Stimulated activated naive CD8-positive, alpha-beta T cell treated with anti-CD3 and anti-CD28 coated beads, Interleukin-15, Interleukin-2, amounts not matched to agents 100 ng/mL and 50 ng/mL, for 24 hours (primary cell): Measurements from ENCODE around the gene ENDOD1.
"Not testable (repeated sequence)": the region's sequence is repeated elsewhere in the genome, so short reads cannot be mapped to it uniquely, and the experiment has no call there.

ENCODE experiments used
- H3K27ac Mint-ChIP-seq: one replicate; pipeline ENCODE4 v1.8.0; 2021; ENCODE audit warnings: mild to moderate bottlenecking, mixed read lengths
- H3K27me3 Mint-ChIP-seq: one replicate; pipeline ENCODE4 v1.8.0; 2021; ENCODE audit warnings: mixed read lengths
- H3K36me3 Mint-ChIP-seq: one replicate; pipeline ENCODE4 v1.8.0; 2021; ENCODE audit warnings: low read depth, mixed read lengths
- H3K4me1 Mint-ChIP-seq: one replicate; pipeline ENCODE4 v1.8.0; 2021; ENCODE audit warnings: low read depth, mixed read lengths
- H3K4me3 Mint-ChIP-seq: one replicate; pipeline ENCODE4 v1.8.0; 2021; ENCODE audit warnings: mild to moderate bottlenecking, mixed read lengths
- H3K9me3 Mint-ChIP-seq: one replicate; pipeline ENCODE4 v1.8.0; 2021; ENCODE audit warnings: mixed read lengths

Gene ENDOD1

DNA sequence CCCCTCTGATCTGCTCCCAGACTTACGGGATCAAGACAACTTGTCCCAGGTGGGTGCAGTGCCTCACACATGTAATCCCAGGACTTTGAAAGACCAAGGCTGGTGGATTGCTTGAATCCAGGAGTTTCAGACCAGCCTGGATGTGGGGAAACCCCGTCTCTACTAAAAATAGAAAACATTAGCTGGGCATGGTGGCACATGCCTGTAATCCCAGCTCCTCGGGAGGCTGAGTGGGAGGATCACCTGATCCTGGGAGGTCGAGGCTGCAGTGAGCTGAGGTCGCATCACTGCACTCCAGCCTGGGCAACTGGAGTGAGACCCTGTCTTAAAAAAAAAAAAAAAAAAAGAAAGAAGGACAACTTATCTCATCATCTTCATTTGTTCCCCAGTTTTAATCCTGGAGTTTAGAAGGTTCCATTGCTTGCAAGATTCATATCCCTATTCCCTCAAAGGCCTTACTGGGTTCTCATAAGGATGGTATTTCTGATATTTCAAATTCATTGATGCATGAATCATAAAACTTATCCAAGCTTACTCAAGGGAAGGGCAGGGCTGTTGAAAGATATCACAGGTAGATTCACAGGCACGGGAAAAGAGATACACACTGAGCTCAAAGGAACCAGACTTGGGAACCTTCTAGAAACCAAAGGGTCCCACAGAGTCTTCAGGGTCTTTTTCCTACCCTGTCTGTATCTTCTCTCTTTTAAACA is 14.6 kb downstream of the ENDOD1 start:
- no peaks in the 10 kb centered on the region for H3K9me3 Mint-ChIP-seq
- H3K27ac Mint-ChIP-seq = no peak overlapping the region
- H3K4me1 Mint-ChIP-seq = peaks cover 44% of the 10 kb centered on the region
- H3K4me3 Mint-ChIP-seq = no peak overlapping the region
- peaks cover 40% of the 10 kb centered on the region for H3K36me3 Mint-ChIP-seq
- no peaks in the 10 kb centered on the region for H3K27me3 Mint-ChIP-seq

DNA sequence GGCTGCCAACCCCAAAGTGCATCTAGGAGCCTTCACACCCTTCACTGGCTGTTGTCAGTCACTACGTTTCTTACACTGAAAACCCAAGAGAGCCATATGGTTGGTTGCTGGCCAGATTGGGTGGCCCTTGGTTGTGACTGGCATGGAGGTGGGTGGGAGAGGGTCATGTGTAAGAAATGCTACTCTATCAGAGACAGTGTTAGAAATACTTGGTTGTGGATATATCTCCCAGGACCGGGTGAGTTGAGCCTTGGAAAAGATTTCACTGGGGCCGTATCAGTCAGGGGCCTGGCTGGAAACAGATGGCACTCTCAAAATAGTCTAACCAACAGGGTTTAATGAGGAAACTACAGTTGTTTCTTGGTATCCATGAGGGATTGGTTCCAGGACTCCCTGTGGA is 15.2 kb downstream of the ENDOD1 start:
- Mint-ChIP-seq H3K9me3 (no peaks in the 10 kb centered on the region), H3K36me3 (peaks cover 44% of the 10 kb centered on the region), H3K4me1 (peaks cover 44% of the 10 kb centered on the region), H3K4me3 (no peak overlapping the region), H3K27me3 (no peaks in the 10 kb centered on the region), H3K27ac (no peak overlapping the region)

DNA sequence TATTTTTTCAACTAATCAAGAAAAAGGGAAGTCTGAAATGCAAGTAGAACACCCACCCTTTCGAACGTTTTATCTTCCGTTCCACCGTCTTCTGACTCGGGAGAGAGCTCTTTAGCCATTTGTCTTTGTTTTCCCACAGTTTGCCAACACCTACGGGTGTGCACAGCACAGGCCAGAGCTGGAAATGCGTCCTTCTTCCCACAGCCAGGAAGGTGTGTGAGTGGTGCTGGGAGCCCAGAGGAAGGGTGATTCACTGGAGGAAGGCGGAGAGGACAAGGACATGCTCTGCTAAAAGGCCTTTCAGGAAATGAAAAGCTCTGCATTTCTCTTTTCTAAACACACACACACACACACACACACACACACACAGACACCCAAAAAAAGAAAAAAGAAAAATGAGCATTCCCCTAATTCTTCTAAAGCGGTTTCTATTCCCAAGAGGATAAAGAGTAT is 18.5 kb downstream of the ENDOD1 start:
- peaks cover 30% of the 10 kb centered on the region for H3K4me1 Mint-ChIP-seq
- peaks cover under 1% of the 10 kb centered on the region for H3K9me3 Mint-ChIP-seq
- peak overlapping the region; percentile 78 for H3K27ac Mint-ChIP-seq
- H3K36me3 Mint-ChIP-seq = peaks cover 34% of the 10 kb centered on the region
- no peaks in the 10 kb centered on the region for H3K27me3 Mint-ChIP-seq
- H3K4me3 Mint-ChIP-seq = peak overlapping the region; percentile 41

DNA sequence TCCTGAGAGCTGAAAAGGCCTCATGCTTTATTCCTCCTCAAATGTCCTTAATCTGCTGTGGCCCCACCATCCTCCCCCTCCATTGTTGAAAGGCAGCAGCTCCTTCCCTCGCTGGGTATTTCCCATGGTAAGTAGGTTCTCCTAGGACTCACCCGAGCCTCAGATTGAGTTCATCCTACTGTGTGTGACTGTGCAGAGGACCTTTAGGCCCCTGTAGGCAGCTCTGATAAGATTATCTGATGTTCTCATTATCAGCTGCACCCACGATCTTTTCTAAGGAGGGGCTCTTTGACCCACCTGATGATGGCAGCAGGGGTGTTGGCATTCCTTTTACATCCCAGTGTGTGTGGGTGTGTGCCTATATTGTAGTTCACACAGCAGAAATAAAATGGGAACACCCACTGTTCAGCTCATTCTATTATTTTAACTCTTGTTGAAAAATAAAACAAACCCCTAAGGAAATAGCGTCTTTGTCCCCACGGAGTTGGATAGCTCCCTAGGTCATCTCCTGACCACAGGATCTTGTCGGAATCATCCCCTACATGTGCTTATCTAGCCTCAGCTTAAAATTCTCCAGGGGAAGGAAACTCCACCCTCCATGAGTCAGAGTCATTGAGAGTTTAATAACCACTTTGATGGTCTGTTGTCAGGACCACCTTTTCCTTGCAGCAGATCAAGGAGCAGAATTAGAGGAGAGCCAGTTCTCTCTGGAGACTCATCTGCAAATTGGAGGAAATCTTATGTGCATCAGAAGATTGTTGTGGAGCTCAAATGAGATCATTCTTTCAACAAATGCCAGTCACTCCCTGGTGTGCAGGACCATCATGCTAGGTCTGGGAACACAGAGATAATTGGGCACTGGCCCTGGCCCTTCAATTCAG is 19.3 kb downstream of the ENDOD1 start:
- H3K4me3 Mint-ChIP-seq = no peak overlapping the region
- peaks cover 3% of the 10 kb centered on the region for H3K9me3 Mint-ChIP-seq
- H3K27ac Mint-ChIP-seq = no peak overlapping the region
- no peaks in the 10 kb centered on the region for H3K27me3 Mint-ChIP-seq
- peaks cover 30% of the 10 kb centered on the region for H3K4me1 Mint-ChIP-seq
- H3K36me3 Mint-ChIP-seq = peaks cover 34% of the 10 kb centered on the region

DNA sequence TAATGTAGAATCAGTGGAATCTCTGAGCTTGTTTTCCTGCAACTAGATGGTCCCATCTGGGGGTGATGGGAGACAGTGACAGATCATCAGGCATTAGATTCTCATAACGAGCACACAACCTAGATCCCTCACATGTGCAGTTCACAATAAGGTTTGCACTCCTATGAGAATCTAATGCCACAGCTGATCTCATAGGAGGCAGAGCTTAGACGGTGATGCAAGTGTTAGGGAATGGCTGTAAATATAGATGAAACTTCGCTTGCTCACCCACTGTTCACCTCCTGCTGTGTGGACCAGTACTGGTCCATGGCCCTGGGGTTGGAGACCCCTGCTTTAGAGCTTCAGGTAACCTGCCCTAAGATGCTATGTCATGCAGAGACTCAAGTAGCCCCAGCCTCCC is 21.8 kb downstream of the ENDOD1 start:
- H3K4me3 Mint-ChIP-seq, H3K27ac Mint-ChIP-seq, H3K27me3 Mint-ChIP-seq, H3K9me3 Mint-ChIP-seq: not testable (repeated sequence)
- Mint-ChIP-seq H3K36me3 (peaks cover 29% of the 10 kb centered on the region), H3K4me1 (peaks cover 25% of the 10 kb centered on the region)

DNA sequence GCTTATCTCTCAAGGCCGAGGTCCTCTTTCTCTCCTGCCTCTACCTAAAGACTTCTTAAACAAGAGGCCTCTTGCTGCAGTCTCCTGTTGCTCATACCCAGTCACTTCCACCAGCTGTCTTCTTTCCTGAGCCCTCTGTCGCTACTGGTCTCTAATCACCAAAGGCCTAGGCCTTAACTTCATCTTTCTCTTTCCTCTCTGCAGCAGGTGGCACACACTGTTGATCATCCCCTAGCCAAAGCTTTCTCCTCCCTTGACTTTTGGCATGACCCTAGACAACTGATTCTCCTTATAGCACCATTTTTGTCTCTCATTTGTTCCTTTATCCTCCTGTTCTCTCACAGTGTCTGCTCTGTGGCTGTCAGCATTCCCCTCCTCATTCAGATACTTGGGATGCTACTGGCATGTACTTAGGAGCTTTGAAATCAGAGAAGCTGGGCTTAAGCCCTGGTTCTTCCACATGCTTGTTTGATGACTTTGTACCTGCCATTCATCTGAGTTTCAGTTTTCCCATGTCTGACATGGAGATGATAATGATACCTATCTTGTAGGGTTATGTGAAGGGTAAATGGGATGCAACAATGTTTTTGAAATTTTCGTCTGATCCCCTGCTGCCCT is 22.4 kb downstream of the ENDOD1 start:
- Mint-ChIP-seq H3K4me3 (no peak overlapping the region), H3K27ac (no peak overlapping the region), H3K36me3 (peaks cover 27% of the 10 kb centered on the region), H3K9me3 (peaks cover 3% of the 10 kb centered on the region), H3K27me3 (no peaks in the 10 kb centered on the region), H3K4me1 (peaks cover 19% of the 10 kb centered on the region)

DNA sequence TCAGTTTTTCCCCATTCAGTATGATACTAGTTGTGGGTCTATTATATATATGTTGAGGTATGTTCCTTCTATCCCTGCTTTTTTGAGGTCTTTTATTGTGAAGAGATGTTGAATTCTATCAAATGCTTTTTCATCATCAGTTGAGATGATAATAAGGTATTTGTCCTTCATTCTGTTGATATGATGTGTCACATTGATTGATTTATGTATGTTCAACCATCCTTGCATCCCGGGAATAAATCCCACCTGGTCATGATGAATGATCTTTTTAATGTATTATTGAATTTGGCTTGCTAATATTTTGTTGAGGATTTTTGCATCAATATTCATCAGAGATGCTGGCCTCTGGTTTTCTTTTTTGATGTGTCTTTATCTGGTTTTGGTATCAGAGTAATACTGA is 26.0 kb downstream of the ENDOD1 start:
- Mint-ChIP-seq H3K4me1 (peaks cover 9% of the 10 kb centered on the region), H3K27me3 (no peaks in the 10 kb centered on the region), H3K27ac (no peak overlapping the region), H3K36me3 (peaks cover 14% of the 10 kb centered on the region), H3K4me3 (no peak overlapping the region), H3K9me3 (peaks cover 3% of the 10 kb centered on the region)

DNA sequence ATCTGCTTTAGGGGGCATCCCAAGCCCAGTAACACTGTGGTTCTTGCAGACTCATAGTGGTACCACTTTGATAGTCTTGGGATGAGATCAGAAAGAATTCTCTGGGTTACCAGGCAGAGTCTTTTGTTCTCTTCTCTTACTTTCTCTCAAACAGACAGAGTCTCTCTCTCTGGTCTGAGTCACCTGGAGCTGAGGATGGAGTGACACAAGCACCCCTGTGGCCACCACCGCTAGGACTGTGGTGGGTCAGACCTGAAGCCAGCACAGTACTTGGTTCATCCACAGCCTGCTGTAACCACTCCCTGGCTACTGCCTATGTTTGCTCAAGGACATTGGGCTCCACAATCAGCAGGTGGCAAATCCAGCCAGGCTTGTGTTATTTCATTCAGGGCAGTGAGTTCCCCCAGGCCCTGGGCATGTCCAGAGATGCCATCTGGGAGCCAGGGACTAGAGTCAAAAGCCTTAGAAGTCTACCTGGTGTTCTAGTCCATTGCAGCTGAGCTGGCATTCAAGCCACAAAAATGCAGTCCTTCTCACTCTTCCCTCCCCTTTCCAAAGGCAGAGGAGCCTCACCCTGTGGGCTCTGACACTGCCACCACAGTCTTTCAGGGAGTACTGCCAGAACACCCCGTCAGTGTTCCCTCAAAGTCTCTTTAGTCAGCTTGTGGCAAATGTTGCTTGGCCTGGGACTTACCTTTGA is 29.9 kb downstream of the ENDOD1 start:
- H3K27ac Mint-ChIP-seq = no peak overlapping the region
- H3K4me3 Mint-ChIP-seq = no peak overlapping the region
- peaks cover 14% of the 10 kb centered on the region for H3K36me3 Mint-ChIP-seq

DNA sequence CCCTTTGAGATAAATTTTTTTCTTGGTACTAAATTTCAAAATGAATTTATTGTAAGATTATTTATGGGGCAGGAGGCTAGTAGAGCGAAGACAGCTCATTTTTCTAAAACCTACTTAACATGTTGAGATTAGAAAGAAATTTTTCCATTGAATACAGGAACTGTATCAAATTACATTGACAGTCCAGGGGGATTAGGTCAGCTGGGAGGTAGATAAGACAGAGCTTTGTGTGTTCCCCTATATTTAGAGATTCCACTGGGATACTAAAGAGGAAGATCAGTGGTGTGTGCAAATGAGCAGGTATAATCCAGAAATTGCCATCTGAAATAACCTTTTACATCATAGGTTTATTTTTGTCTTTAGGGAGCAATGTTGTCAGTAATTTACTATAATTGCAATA is 32.1 kb downstream of the ENDOD1 start:
- H3K9me3 Mint-ChIP-seq = no peaks in the 10 kb centered on the region
- H3K36me3 Mint-ChIP-seq = peaks cover 18% of the 10 kb centered on the region
- no peak overlapping the region for H3K4me3 Mint-ChIP-seq
- no peaks in the 10 kb centered on the region for H3K27me3 Mint-ChIP-seq
- H3K4me1 Mint-ChIP-seq = peaks cover 9% of the 10 kb centered on the region
- no peak overlapping the region for H3K27ac Mint-ChIP-seq

More for the DNA sequence above, 29.9 kb downstream of the ENDOD1 start:
- Mint-ChIP-seq H3K4me1 (peaks cover 9% of the 10 kb centered on the region), H3K27me3 (no peaks in the 10 kb centered on the region), H3K9me3 (no peaks in the 10 kb centered on the region)

DNA sequence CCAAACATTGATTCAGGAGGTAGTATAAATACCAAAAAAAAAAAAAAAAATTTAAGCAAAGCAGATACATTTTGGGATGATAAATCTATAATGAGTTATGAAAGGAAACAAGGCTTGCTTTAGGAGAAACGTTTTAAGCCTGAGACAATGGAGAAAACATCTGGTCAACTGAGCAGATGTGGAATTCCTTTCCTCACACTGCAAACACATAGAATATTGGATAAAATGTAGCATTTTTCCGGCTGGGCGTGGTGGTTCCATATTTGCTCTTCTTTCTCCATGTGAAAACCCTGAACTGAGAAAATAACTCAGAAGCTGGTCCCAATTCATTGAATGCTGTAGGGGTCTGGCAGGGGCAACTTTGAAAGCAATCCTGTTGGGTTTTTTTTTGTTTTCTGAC is 33.9 kb downstream of the ENDOD1 start:
- no peaks in the 10 kb centered on the region for H3K9me3 Mint-ChIP-seq
- peaks cover 5% of the 10 kb centered on the region for H3K4me1 Mint-ChIP-seq
- peaks cover 14% of the 10 kb centered on the region for H3K36me3 Mint-ChIP-seq
- no peak overlapping the region for H3K27ac Mint-ChIP-seq
- H3K4me3 Mint-ChIP-seq = no peak overlapping the region
- no peaks in the 10 kb centered on the region for H3K27me3 Mint-ChIP-seq

DNA sequence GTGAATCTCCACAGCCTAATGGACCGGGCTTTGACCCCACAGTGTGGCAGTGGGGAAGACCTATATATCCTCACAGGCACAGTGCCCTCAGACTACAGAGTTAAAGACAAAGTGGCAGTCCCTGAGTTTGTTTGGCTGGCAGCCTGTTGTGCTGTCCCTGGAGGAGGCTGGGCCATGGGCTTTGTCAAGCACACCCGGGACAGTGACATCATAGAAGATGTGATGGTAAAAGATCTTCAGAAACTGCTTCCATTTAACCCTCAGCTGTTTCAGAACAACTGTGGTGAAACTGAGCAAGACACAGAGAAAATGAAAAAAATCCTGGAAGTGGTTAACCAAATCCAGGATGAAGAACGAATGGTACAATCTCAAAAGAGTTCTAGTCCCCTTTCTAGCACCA is 39.0 kb downstream of the ENDOD1 start:
- no peaks in the 10 kb centered on the region for H3K4me1 Mint-ChIP-seq
- no peak overlapping the region for H3K27ac Mint-ChIP-seq
- peaks cover 36% of the 10 kb centered on the region for H3K36me3 Mint-ChIP-seq
- H3K27me3 Mint-ChIP-seq = no peaks in the 10 kb centered on the region
- no peaks in the 10 kb centered on the region for H3K9me3 Mint-ChIP-seq
- H3K4me3 Mint-ChIP-seq = no peak overlapping the region

DNA sequence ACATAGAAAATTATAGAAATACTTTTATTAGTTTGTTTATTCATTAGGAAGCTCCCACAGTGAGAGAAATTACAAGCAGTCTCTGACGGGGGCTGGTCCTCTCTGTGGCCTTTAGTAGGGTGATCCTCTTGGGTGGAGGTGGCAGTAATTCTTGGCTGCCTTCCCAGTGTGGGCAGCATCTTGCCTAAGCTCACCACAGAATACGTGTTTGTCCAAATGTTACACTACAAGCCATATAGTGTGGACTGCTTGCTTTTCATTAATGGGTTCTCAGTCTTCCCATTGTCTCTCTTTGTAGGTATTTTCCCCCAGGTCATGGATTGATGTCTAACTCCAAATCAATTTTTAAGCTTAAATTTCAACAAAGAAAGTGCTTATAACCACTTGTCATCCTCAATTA is 43.3 kb downstream of the ENDOD1 start:
- Mint-ChIP-seq H3K9me3 (no peaks in the 10 kb centered on the region), H3K27me3 (no peaks in the 10 kb centered on the region)

DNA sequence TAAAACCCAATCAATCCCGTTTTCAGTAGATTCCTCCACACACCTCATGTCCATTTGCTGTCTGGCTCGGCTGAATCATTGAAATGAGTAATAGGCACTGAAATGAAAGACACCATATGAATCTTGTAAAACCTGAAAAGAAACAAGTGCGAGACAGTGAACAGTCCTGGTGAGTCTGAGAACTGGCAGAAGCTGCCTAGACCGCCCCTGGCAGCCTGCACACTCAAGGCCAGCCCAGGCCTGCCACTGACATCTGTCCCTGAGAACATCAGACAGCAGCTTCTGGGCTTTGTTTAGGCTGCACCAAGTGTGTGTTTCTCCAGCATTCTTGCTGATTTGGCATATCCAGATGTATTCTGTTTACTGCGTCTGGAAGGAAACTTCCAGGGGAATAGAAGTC is 44.8 kb downstream of the ENDOD1 start:
- H3K27me3 Mint-ChIP-seq = no peaks in the 10 kb centered on the region
- H3K9me3 Mint-ChIP-seq = no peaks in the 10 kb centered on the region
- H3K4me3 Mint-ChIP-seq = no peak overlapping the region
- H3K4me1 Mint-ChIP-seq = peaks cover 22% of the 10 kb centered on the region
- H3K27ac Mint-ChIP-seq = no peak overlapping the region
- H3K36me3 Mint-ChIP-seq = peaks cover 16% of the 10 kb centered on the region

More for the DNA sequence above, 43.3 kb downstream of the ENDOD1 start:
- peaks cover 18% of the 10 kb centered on the region for H3K4me1 Mint-ChIP-seq
- no peak overlapping the region for H3K4me3 Mint-ChIP-seq
- H3K36me3 Mint-ChIP-seq = peaks cover 29% of the 10 kb centered on the region
- no peak overlapping the region for H3K27ac Mint-ChIP-seq

DNA sequence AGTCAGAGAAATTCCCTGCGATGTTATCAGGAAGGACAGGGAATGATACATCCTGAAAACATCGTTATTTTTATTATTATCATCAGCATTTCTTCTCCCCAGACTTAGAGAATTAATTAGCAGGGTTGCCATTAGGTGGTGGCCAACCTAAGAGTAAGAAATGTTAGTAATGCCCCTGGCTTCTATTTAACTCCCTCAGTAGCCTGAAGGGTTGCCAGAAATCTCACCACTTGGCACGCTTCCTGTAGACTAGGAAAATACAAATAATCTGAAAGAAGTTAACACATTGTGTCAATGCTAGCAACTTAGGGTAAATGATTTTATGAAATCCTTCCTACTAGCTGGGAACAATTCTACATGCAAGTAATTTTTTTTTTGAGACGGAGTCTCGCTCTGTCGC is 45.5 kb downstream of the ENDOD1 start:
- Mint-ChIP-seq H3K27me3 (no peaks in the 10 kb centered on the region), H3K4me1 (peaks cover 22% of the 10 kb centered on the region), H3K9me3 (no peaks in the 10 kb centered on the region), H3K36me3 (peaks cover 9% of the 10 kb centered on the region), H3K27ac (no peak overlapping the region), H3K4me3 (no peak overlapping the region)
